Vagina (tissue), 2 donors: ENCODE results near the gene MEIOB. TPM values are rescaled to one million over a fixed set of nuclear protein-coding genes. Genes with fewer than 3 reads are reported as not detected.

ENCODE experiments used
- DNase-seq, 2 donors: peaks; one replicate each; pipeline ENCODE4 v3.0.0-alpha.2; 2017; ENCODE audit errors: extremely low spot score in 2 of 2
- H3K27ac ChIP-seq: fragments of 200-600 bp; sonication (generic); one replicate; pipeline ENCODE4 v1.5.1; 2019
- H3K27me3 ChIP-seq: fragments of 200-600 bp; sonication (generic); one replicate; pipeline ENCODE4 v1.5.1; 2019
- H3K36me3 ChIP-seq, 2 donors: fragments of 200-600 bp; sonication (generic); one replicate each; pipeline ENCODE4 v1.5.1; 2017 to 2019
- H3K4me1 ChIP-seq: fragments of 200-600 bp; sonication (generic); one replicate; pipeline ENCODE4 v1.5.1; 2019
- H3K4me3 ChIP-seq, 2 donors: fragments of 200-600 bp; sonication (generic); 1 replicate in 1 of 2; 2 replicates in 1 of 2; pipeline ENCODE4 v1.5.1; 2016 to 2019
- H3K9me3 ChIP-seq: fragments of 200-600 bp; sonication (generic); one replicate; pipeline ENCODE4 v1.5.1; 2019
- CTCF ChIP-seq, 3 experiments: fragments of 450-650 bp in 2 of 3; fragments of 200-600 bp in 1 of 3; sonication (generic) in 1 of 3; IDR thresholded peaks; one replicate each; pipeline ENCODE4 v1.5.1; 2017 to 2019; ENCODE audit warnings: antibody characterized with exemption in 3 of 3, mild to moderate bottlenecking in 2 of 3, moderate library complexity in 2 of 3
- POLR2A ChIP-seq, 2 donors: fragments of 450-650 bp; IDR thresholded peaks; one replicate each; pipeline ENCODE4 v1.6.1; 2017; ENCODE audit warnings: antibody characterized with exemption in 2 of 2, mild to moderate bottlenecking in 2 of 2, moderate library complexity in 2 of 2
- POLR2AphosphoS5 ChIP-seq, 2 donors: sonication (generic); formaldehyde crosslinking; IDR thresholded peaks; one replicate each; pipeline ENCODE4 v1.9.0; 2017; ENCODE audit warnings: antibody characterized with exemption in 2 of 2, mild to moderate bottlenecking in 2 of 2, low read depth in 1 of 2; ENCODE audit not compliant: insufficient read depth in 1 of 2
- intact Hi-C: fragments of 100-400 bp; cut with DNase I; formaldehyde crosslinking; loops from one replicate; pipeline ENCODE4 v1.15.1; 2023
- total RNA-seq: library from RNA; depleted of rRNA; stranded (reverse); fragments of >200 nt; gene quantifications from one replicate; pipeline ENCODE4 v1.2.3, GENCODE V29; 2016

Gene MEIOB
- total RNA-seq, 1 donor from 2014 or later, result not detected

GRCh38 chr16:1874854-1875253 lies 2.9 kb upstream of the MEIOB start:
- H3K9me3 ChIP-seq, result no peaks in the 10 kb centered on the region
- TF ChIP-seq POLR2AphosphoS5 (IDR thresholded peaks at IDR 0.05; ENCODE audit: insufficient read depth in 1 of 2, low read depth in 1 of 2) (no peak), CTCF (IDR thresholded peaks at IDR 0.05) (no peak), POLR2A (IDR thresholded peaks at IDR 0.05) (no peak)
- no peaks in the 10 kb centered on the region for H3K4me1 ChIP-seq
- H3K27me3 ChIP-seq, result no peaks in the 10 kb centered on the region
- intact Hi-C loops, result no loop called here
- no peak overlapping the region for H3K4me3 ChIP-seq
- H3K27ac ChIP-seq, result no peak overlapping the region
- H3K36me3 ChIP-seq, result no peaks in the 10 kb centered on the region
- no peak for DNase-seq

- Histone ChIP-seq H3K9me3 (no peaks in the 10 kb centered on the region), H3K27ac (no peak overlapping the region), H3K4me3 (no peak overlapping the region), H3K4me1 (no peaks in the 10 kb centered on the region), H3K27me3 (no peaks in the 10 kb centered on the region), H3K36me3 (no peaks in the 10 kb centered on the region)
- intact Hi-C loops, result no loop called here
- TF ChIP-seq POLR2AphosphoS5 (IDR thresholded peaks at IDR 0.05; ENCODE audit: insufficient read depth in 1 of 2, low read depth in 1 of 2) (peak in 1 of 2 donors; percentile 47), POLR2A (IDR thresholded peaks at IDR 0.05) (no peak)
- no peak for DNase-seq
Measured at GRCh38 chr16:1870365-1871082, 1.4 kb downstream of the MEIOB start.

GRCh38 chr16:1865902-1866690 lies 5.9 kb downstream of the MEIOB start:
- intact Hi-C loops, result no loop called here

GRCh38 chr16:1863681-1864460 lies 8.1 kb downstream of the MEIOB start:
- Histone ChIP-seq H3K27ac (no peak overlapping the region), H3K36me3 (no peaks in the 10 kb centered on the region), H3K27me3 (no peaks in the 10 kb centered on the region), H3K4me1 (peaks cover 4% of the 10 kb centered on the region), H3K9me3 (no peaks in the 10 kb centered on the region), H3K4me3 (no peak overlapping the region)
- no peak for DNase-seq
- TF ChIP-seq POLR2A (IDR thresholded peaks at IDR 0.05), result no peak
- peak in 1 of 2 donors; percentile 21 for TF ChIP-seq POLR2AphosphoS5 (IDR thresholded peaks at IDR 0.05; ENCODE audit: insufficient read depth in 1 of 2, low read depth in 1 of 2)
- peak; percentile 13 to 59 (median 51) for TF ChIP-seq CTCF (IDR thresholded peaks at IDR 0.05)
- intact Hi-C loops, result loop anchor here (2.0 kb wide), 1 partner anchor 63 kb away; no protein-coding TSS in a partner anchor

More at GRCh38 chr16:1865902-1866690, 5.9 kb downstream of the MEIOB start:
- H3K9me3 ChIP-seq, result no peaks in the 10 kb centered on the region
- no peak for DNase-seq
- no peak overlapping the region for H3K4me3 ChIP-seq
- no peak overlapping the region for H3K27ac ChIP-seq
- TF ChIP-seq POLR2AphosphoS5 (IDR thresholded peaks at IDR 0.05; ENCODE audit: insufficient read depth in 1 of 2, low read depth in 1 of 2) (no peak), POLR2A (IDR thresholded peaks at IDR 0.05) (no peak), CTCF (IDR thresholded peaks at IDR 0.05) (no peak)
- no peaks in the 10 kb centered on the region for H3K27me3 ChIP-seq
- peaks cover 4% of the 10 kb centered on the region for H3K4me1 ChIP-seq
- no peaks in the 10 kb centered on the region for H3K36me3 ChIP-seq

GRCh38 chr16:1862394-1862793 lies 9.6 kb downstream of the MEIOB start:
- Histone ChIP-seq H3K9me3 (no peaks in the 10 kb centered on the region), H3K4me1 (peaks cover 4% of the 10 kb centered on the region), H3K27me3 (no peaks in the 10 kb centered on the region), H3K27ac (no peak overlapping the region), H3K4me3 (no peak overlapping the region), H3K36me3 (no peaks in the 10 kb centered on the region)
- DNase-seq, result no peak
- no peak for TF ChIP-seq CTCF (IDR thresholded peaks at IDR 0.05)
- no peak for TF ChIP-seq POLR2A (IDR thresholded peaks at IDR 0.05)
- no peak for TF ChIP-seq POLR2AphosphoS5 (IDR thresholded peaks at IDR 0.05; ENCODE audit: insufficient read depth in 1 of 2, low read depth in 1 of 2)
- intact Hi-C loops, result loop anchor here (2.0 kb wide), 1 partner anchor 64 kb away; no protein-coding TSS in a partner anchor
